HG03469 (cell line): Measurements from ENCODE around the gene MYCT1.

ENCODE experiments used
- ATAC-seq: cut with Tn5 transposase; IDR thresholded peaks from one replicate; pipeline ENCODE4 v1.9.1; 2021; ENCODE audit warnings: mild to moderate bottlenecking, moderate library complexity, moderate number of reproducible peaks; ENCODE audit not compliant: unreplicated experiment

MYCT1 gene

DNA sequence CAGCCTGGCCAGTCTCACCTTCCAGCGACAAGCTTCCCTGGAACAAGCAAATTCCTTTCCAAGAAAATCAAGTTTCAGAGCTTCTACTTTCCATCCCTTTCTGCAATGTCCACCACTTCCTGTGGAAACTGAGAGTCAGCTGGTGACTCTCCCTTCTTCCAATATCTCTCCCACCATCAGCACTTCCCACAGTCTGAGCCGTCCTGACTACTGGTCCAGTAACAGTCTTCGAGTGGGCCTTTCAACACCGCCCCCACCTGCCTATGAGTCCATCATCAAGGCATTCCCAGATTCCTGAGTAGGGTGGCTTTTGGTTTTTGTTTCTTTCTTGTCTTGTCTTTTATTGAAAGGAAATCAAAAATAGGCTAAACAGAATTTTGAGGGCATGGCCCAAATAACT lies 24.3 kb downstream of the MYCT1 start:
- no peak for ATAC-seq

DNA sequence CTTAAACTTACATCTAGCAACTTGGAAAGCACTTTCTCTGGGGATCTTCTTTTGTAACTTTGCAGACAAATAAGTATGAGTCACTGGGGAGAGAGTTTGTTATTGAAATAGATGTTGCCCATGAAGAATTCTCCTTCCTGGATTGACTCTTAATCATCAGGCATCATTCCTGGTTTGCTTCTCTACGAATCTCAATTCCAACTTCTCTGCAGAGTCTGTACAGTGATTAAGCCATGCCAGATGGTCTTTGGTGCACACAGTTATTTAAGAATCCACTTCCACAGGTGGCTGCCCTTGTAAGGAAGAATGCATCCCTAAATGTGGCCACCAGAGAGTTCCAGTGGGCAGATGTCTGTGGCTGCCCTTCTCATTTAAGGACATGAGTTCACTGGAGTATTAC lies 25.7 kb downstream of the MYCT1 start:
- ATAC-seq = no peak

- no peak for ATAC-seq
Observed at GRCh38 chr6:152726313-152726712, 28.6 kb downstream of the MYCT1 start.

DNA sequence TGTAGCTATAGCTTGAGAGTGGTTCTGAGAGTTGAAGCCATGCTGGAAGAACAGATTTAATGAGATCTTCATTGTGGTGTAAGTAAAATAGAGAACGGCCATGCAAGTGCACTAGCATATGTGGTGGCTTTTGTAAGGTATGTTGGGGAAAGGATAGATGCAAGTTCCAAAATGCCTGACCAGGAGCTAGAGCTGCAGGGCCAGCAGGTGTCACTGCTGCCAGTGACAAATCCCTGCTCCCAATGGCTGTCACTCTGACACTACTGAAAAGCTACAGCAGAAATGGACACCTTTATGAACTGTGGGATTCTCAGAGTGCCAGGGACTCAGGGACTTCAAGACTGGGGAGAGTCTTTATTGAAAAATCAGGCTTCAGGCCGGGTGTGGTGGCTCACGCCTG lies 29.8 kb downstream of the MYCT1 start:
- no peak for ATAC-seq

DNA sequence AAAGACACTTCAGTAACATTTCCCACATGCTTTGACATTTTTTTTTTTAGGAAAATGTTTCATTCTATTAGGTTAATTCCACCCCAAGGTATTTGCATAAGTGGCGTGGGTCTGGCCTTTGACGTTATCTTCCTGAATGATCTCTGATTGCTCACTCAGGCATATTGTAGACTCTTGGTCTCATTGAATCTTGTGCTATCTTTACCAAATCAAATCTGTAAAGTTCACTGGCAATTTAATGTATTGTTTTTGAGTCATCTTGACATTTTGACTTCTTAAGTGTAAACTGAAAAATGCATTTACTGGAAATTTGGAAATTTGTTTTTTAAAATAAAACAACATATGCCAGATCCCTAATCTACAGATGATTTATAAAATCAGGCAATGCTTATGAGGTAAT lies 36.9 kb downstream of the MYCT1 start:
- no peak for ATAC-seq

GRCh38 chr6:152736687-152737273 lies 39.1 kb downstream of the MYCT1 start:
- no peak for ATAC-seq

DNA sequence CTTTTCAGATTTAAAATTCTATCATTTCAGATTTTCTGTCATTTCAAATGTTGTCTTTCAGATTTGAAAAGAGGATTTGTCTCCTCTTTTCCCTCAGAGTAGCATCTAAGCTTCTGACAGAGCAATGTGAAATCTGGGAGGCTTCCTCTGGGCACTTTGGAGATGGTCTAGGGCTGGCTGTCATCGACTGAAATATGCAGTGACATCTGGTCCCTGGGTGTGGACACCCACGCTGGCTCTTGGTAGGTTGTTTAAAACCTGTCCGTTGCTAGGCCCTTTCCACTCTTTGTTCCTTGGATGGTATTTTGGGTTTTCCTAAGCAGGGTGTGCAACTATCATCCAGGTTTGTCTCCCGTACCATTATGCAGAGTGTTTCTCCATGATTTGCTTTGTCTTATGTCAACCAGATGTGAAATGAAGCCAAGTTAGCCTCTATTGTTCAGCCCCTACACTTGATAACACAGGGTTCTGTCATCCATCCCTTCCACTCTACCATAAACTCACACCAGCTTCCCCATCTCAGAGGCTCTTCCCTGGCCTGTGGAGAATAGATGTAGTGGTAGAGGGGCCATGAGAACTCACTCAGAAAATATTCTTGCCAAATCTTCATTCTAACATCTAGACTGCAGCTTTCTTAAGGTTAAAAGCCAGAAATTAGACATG lies 47.9 kb downstream of the MYCT1 start:
- no peak for ATAC-seq

GRCh38 chr6:152746172-152746553 lies 48.5 kb downstream of the MYCT1 start:
- ATAC-seq = no peak

GRCh38 chr6:152748843-152749242 lies 51.1 kb downstream of the MYCT1 start:
- ATAC-seq = no peak

DNA sequence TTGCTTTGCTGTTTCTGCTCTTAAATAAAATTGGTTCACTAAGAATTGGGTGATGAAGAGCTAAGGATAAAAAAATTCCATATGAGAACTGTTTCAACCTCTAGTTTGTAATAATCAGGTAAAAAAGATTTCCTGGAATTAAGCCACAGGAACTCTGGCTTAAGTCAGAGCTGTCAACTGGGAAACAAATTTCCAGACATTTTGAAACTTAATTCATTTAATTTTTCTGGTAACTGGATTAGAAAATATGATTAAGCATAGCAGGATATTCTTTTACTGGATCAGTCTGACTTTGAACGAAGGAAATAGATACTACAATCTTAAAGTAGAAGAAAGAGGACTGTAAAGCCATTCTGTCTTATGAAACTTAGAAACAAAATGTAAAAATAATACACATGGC lies 51.6 kb downstream of the MYCT1 start:
- no peak for ATAC-seq

- ATAC-seq = no peak
Observed at GRCh38 chr6:152750694-152751093, 53.0 kb downstream of the MYCT1 start, which contains the start of gene VIP. TSS of gene VIP (plus strand) at chr6:152750797. CDS start at chr6:152752178, 1,381 bp downstream.

DNA sequence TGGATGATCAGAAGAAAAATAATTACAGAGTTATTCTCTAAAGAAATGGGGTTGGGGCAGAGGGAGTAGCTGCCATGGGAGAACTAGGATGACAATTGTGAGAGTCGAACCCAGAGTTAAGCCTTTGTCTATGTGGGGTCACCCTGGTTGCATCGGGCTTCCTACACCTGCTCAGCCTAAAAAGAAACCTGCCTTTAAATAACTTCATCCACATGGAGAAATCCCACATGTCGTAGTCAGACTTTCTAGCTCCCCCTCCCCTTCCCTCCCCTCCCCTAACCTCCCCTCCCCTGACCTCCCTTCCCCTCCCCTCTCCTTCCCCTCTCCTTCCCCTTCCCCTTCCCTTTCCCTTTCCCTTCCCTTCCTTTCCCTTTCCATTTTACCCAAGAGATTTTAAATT lies 67.6 kb downstream of the MYCT1 start:
- ATAC-seq = no peak

GRCh38 chr6:152769159-152769558 lies 71.5 kb downstream of the MYCT1 start:
- no peak for ATAC-seq

DNA sequence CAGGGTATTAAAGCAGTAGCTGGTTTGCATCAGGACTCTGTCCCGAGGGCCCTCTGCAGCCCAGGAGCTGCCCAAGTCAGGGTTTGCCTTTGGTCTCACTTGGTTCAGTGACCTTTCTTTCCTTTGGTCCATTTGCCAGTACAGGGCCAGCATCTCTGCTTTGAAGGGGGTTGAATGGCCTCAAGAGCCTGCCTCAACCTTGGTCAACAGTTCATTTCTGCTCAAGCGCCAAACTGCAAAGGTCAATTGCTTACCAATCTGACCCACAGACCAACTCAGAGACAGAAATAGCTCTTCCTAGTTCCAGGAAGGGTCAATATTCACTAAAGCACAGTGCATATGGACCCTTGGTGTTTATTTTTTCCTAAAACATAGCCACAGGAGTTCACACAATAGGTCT lies 72.3 kb downstream of the MYCT1 start:
- ATAC-seq = no peak

GRCh38 chr6:152771061-152771687 lies 73.5 kb downstream of the MYCT1 start:
- no peak for ATAC-seq
